DMS53 treated with DMSO at 0.1 percent for 48 hours (cell line): ENCODE data around the gene HEMGN.
"Not testable (repeated sequence)": the region's sequence is repeated elsewhere in the genome, so short reads cannot be mapped to it uniquely, and the experiment has no call there.

ENCODE experiments used
- DNase-seq: peaks from one replicate; lab custom pipeline; 2025; ENCODE audit not compliant: unreplicated experiment; lab: John Stamatoyannopoulos, UW

HEMGN gene, protein sequence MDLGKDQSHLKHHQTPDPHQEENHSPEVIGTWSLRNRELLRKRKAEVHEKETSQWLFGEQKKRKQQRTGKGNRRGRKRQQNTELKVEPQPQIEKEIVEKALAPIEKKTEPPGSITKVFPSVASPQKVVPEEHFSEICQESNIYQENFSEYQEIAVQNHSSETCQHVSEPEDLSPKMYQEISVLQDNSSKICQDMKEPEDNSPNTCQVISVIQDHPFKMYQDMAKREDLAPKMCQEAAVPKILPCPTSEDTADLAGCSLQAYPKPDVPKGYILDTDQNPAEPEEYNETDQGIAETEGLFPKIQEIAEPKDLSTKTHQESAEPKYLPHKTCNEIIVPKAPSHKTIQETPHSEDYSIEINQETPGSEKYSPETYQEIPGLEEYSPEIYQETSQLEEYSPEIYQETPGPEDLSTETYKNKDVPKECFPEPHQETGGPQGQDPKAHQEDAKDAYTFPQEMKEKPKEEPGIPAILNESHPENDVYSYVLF

DNA sequence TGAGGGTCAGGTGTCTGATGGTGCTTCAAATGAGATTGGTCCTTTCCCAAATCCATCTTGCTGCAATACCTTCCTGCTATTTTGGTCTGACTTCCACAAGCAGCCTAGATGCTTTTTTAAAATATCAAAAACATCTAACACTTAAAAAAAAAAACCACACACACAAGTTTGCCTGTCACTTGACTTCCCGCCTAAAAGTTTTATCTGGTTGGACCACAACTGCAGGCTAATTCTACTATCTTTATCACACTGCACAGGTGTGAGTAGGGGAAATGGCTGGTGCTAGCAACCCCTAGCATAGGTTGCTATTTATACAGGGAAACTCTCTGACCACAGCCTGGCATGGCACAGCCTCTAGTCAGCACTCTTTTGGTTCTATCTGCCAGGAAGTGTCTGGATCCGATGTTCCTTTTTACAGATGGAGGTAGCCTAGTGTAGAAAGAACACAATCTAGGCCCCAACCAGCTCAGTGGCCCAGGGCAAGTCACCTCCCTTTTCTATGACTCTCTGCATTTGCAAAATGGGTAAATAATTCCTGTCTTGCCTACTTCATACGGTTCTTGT lies at the start of gene HEMGN:
Gene HEMGN (minus strand): TSS at position 92 of the 564 bp plus-strand sequence. CDS start 36 bp downstream, at position 56.
- no peak for DNase-seq

DNA sequence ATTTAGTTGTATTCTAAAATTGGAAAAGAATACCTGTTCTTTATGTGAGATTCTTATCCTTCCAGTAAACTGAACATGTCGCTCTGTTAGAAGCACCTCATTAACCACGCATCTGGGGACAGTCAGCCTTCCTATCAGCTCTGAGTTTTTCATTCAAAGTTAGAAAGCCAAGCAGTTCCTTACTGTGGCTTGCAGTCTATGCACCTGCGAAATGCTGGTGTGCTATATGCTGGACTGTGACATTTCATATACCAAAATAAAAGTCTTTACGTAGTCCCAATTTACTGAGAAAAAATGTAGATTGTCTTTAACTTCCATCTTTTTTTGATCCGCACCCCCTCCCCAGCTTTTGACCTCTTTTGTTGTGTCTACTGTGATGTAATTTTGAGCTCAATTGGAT lies 49.5 kb upstream of the HEMGN start:
- no peak for DNase-seq

DNA sequence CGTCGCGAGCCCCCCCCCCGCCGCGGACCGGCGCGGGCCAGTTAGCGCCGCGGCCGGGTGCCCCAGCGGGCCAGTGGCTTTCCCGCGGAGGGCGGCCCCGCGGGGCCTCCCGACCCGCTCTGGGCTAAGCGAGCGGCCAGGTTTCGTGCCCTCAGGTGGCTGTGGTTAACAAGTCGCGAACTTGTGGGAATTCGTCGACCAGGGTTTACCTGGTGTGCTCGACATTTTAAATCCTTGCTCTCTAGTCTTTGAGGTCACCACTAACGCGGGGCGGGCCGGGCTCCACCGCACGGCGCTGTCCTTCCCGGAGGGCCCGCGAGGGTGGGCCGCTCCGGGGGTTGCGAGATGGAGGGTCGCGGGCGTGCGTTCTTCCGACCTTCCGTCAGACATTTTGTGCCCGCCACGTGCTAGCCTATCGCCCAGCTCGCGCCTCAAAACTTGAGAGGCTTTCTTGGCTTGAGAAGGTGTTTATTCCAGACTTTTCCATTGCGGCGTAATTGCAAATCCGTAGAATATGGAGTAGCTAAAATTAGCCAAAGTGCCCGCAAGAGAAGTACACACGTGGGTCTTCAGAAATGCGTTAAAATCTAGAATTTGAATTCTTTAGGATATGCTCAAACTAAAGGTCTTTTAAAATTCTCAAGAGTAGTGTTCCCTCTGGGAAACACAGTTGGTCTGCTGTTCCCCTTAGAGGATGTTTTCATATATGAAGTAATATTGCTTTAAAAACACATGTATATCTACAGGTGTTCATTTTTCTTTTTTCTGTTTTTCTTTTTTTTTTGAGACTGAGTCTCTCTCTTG lies 47.3 kb upstream of the HEMGN start:
- DNase-seq: no peak

DNA sequence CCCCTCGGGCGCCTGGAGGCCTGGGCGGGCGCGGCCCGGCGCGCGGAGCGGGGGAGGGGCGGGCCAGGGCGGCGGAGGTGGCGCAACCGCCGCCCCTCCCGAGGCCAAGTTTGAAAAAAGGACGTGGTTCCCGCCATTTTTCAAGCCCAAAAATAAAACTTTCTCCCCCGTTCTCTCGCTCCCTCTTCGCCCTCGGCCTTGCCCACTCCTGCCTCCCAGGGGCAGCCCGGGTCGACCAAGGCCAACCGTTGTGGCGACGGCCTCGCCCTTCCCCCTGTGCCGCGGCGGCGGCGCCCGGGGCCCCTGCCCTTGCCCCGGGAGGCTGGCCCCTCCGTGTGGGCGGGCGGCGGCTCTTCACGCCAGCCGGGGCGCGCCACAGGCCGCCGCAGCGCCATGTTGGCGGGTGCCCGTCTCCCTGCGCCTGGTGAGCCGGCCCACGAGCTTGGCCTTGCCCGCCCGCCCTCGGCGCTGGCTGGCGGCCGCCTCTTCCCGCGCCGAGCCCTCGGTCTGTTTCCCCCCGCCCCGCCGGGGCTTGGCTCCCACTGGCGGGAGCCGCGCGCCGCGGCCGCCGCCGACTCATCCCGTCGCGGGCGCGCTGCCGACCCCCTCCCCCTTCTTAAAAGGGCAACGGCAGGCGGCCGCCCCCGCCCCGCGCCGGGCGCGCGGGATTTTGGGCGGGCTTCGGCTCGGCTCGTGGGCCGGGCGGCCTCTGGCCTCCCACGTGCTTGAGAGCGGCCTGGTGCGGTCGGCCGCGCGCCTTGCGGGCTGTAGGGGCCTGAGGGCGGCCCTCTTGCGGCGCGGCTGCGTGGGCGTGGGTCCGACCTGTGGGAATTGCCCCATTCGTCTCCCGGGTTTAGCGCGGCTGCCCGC lies 46.5 kb upstream of the HEMGN start:
- peak; percentile 20 for DNase-seq

DNA sequence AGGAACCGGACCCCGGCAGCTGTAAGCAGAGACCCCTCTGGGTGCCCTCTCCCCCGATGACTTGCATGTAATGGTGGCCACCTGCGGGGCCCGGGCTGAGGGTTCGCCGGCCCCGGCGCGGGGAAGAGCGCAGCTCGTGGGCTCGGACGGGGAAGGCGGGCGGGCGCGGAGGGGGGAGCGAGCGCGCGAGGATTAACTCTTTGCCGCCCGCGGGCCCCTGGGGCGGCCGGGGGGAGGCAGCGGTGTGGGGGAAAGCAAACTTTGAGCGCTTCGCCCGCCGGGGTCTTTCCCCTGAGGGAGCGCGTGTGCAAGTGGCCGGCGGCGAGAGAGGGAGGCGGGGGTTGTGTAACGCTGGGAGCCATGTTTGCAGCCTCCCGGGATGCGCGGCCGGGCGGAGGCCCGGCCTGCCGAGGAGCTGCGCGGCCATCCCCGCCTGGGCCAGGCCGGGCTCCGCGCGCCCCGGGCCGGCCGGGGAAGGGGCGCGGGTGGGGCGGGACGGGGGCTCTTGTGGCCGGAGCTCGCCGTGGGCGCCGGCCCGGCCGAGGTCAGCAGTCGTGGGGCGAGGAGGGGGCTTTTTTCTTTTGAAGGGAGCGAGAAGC lies 45.7 kb upstream of the HEMGN start:
- DNase-seq: no peak

DNA sequence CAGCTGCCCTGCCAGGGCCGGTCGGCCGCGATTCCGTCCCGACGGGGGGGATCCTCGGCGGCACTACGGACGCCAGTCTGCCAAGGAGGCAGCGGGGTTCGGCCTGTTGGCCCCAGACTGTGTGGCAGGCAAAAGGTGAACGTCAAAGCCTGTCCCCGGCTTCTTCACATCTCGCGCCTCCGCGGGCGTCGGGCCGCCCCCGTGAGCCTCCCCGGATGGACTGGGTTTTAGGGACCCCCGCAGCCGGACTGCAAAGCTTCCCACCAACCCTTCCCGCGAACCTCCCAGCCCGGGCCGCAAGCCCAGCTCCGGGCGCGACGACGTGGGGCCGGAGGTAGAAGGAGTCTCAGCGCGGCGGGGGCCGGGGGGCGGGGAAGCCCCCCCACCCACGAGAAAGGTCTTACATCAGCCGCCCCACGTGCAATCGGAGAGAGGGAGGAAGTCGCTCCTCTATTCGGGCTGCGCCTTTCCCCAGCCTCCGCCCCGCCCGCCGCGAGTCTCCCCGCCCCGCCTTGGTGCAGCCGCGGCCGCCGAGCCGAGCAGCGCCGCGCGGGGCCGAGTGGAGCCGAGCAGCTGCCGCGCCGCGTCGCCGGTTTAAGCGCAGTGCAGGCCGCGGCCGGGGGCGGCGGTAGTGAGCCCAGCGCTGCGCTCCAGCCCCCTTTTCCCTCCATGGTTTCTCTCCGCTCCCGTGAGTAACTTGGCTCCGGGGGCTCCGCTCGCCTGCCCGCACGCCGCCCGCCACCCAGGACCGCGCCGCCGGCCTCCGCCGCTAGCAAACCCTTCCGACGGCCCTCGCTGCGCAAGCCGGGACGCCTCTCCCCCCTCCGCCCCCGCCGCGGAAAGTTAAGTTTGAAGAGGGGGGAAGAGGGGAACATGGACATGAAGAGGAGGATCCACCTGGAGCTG lies 45.0 kb upstream of the HEMGN start, which contains the start of gene ANP32B:
Gene ANP32B (plus strand): TSS at position 659 of the 906 bp plus-strand sequence. CDS start 215 bp downstream, at position 874.
- peak; percentile 67 for DNase-seq

DNA sequence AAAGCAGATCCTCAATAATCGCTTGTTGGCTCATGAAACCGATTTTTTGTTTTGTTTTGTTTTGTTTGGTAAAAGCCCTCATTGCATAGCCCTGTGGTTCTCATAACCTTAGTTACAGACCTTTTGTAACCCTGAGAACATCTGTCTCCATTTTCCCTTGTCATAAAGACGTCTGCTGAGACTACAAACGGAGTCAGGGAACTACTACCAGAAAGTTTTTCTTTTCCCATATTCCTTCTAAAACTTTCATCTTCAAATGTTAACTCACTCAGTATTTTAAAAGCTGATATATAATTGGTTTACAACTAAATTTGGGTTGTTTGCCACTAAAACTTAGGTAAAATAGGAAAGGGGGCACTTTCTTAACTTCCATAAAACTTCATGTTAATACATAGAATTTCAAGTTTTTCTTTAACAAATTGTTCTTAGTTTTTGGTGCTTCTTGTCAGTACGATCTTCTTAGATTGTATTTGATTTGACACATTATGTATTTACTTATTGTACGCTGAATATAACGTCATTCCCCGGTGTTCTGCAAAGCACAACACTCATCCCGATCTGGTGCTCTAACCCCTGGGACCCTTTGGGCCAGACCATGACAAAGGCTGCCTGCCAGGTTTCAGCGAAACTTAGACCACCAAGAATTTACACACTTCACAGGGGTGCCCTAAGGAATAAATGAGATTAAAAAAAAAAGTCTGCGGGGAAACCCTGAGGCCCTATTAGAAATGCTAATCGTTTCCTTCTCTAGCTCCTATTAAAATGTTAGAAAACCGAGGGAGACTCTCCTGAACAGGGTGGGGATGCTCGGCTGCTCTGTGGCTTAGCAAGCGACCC lies 44.1 kb upstream of the HEMGN start:
- DNase-seq: no peak

DNA sequence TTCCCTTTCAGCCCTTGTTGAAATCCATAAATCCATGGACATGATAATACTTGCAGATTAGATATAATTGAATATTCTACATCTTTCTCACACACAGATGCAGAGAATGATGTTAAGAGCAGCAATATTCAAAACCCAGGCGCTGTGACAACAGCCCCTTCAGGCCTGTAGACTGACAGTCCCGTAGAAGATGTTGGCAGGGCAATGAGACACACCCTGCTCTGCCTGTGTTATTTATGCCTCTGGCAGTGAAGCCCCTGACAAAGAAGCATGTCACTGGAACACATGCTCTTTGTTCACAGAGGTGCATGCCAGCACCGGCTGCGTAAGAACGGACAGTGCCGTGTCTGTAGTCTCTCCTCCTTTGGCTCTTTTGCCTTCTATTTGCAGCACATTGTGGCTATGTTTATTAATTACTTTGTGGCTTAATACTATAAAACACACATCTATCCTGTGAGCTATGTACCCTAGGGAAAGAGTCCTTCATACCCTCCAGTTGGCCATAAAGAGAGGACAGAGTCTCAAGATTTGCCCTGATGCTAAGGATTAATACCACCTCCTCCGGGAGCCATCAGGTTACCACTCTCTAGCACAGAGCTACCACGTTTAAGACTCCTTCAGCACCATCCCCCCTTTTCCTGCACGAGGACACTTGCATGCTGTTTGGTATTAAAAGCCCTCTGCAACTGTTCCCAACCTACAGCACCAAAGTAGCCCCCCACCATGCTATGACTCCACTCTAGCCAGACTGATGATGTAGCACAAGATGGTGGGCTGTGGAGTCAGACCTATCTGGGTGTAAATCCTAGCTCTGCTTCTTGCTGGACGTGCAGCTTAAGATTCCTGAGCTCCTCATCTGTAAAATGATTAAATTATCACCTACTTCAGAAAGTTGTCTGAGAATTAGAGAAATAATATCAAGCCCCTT lies 43.2 kb upstream of the HEMGN start:
- DNase-seq: no peak

DNA sequence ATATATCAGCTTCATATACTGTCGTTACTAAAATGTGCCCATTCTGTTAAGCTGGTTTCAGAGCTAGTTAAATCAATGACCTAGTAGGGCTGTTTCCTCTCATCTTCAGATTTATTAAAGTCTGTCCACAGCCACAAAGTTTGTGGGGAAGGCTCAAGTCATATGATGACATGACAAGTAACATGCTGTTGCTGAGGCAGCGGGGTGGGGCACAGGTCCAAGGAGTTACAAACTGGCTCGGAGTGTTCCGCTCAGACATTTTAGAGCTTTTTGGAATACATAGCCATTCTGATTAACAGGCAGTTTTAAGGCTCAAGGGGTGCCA lies 42.5 kb upstream of the HEMGN start:
- DNase-seq: no peak

DNA sequence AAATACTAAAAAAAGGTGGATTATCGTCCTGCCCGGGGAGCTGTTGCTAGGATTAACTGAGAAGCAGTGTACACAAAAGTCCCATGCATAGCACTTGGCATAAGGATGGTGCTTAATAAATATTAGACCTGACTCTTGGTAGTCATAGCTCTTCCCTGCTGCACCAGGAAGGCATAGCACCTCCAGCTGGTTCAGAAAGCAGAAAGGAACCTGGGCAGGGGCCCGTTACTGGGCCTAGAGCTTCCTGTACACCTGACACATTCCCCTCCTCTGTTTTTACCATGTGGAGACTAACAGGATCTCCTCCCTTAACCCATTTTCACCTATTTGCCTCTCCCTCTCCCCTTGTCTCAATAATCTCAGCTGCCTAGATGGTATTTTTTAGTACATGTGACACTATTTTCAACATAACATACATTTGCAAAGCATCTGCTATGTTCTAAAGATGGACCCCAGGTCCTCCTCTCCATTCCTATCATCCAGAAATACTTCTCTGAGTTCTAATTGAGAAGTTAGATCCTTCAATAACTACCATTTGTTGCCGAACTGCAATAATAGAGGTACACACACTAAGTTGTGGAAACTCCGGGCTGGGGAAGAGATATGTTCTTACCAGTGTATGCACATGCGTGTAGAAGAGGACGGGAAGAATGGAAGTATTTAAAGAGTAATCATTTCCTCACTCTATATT lies 42.0 kb upstream of the HEMGN start:
- no peak for DNase-seq

DNA sequence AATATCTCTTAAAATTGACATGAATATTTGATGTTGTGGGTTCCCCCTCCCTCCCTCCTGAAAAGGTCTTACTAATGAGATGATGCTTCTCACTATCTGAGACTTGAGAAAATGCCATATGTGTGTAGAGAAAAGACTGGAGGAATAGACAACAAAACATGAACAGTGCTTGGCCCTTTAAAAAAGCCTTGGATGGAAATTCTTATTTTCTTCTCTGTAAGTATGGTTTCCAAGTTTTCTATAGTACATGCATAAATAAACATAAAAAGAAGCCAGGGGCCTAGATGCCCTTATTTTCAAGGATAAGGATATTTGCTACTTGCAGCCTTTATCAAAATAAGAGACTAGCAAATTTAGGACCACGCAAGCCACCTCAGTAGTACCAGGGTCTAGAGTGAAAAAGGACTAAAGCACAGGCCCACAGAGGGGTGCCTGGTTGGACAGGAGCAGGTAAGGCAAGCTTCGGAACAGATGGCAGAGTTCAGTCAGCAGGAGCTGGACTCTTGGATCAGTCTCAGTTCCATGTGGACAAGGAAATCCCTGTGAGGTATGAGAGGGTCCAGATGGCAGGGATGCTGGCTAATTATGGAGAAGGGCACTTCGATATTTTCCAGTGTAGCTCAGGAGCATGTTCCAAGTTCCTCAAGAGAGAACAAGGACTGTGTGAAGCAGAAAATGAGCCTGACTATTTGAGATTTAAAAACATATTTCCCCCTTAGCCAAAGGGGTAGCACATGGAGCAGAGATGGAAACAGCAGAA lies 40.6 kb upstream of the HEMGN start:
- no peak for DNase-seq

DNA sequence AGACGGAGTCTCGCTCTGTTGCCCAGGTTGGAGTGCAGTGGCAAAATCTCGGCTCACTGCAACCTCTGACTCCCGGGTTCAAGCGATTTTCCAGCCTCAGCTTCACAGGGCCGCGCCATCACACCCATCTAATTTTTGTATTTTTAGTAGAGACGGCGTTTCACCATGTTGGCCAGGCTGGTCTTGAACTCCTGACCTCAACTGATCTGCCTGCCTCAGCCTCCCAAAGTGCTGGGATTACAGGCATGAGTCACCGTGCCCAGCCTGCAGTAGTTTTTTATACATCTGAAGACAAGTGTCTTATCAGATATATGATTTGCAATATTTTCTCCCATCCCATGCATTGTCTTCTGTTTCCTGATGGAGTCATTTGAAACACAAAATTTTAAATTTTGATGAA lies 38.7 kb upstream of the HEMGN start:
- not testable (repeated sequence) for DNase-seq

DNA sequence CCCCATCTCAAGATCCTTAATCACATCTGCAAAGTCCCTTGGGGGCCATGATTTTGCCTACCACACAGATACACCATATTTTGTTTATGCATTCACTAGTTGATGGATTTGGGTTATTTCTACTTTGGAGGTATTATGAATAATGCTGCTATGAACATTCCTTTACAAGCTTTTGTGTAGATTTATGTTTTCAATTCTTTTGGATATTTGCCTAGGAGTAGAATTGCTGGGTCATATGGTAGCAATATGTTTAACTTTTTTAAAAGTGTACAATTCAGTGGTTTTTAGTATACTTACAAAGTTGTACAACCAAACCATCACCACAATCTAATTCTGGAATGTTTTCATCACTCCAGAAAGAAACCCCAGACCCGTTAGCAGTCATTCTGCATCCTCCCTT lies 37.4 kb upstream of the HEMGN start:
- no peak for DNase-seq

DNA sequence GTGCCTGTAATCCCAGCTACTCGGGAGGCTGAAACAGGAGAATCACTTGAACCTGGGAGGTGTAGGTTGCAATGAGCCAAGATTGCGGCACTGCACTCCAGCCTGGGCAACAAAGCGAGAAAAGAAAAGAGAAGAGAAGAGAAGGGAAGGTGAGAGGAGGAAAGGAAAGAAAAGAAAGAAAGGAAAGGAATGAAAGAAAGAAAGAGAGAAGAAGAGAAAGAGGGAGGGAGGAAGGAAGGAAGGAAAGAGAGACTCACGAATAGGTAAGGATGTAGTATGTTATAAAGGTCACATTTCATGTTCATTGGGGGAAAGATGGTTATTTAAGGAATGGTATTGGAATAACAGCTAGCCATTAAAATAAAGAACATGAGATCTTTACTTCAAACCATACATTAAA lies 34.8 kb upstream of the HEMGN start:
- no peak for DNase-seq

DNA sequence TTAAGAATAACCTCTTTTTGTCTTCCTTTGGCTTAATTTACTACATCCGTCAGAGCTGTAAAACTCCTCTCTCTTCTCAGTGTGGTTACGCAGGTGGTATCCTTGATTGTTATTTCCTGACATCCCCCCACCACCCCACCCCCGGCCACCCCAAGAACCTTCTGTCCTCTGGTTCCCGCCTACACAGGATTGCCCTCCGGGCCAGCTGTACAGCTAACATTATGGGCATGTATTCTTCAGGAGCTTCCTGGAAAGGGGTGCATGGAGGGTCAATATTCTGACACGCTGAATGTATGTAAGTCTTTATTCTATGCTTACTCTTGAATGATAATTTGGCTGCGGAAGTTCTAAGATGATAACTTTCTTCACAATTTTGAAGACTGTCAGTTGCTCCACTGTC lies 32.2 kb upstream of the HEMGN start:
- DNase-seq: no peak

DNA sequence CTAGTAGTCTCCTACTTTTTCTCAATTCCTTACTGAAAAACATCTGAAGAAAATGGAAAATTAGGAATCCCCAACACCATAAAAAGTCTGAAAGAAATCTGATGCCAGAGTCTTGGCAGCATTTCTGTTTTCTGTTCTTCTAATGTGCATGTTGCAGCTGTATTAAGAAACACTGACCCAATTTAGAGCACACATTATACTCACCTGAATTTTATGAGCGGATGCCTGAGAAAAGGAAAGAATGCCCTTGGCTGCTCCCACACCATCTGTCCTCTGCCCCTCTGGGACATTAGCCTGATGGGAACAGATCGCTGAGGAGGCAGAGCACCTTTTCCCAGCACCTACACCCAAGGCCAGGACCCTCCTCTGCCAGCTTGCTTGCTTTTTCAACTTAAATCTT lies 31.0 kb upstream of the HEMGN start:
- DNase-seq: no peak
